Suprapubic skin (tissue), 3 donors: ENCODE data around the gene EP300.

Experiments used
- EP300 ChIP-seq: sonication (generic); formaldehyde crosslinking; IDR thresholded peaks from one replicate; pipeline ENCODE4 v1.6.1; 2017; ENCODE audit warnings: antibody characterized with exemption
- POLR2A ChIP-seq, 2 donors: fragments of 450-650 bp; IDR thresholded peaks; one replicate each; pipeline ENCODE4 v1.6.1; 2017; ENCODE audit warnings: antibody characterized with exemption in 2 of 2, mild to moderate bottlenecking in 2 of 2, moderate library complexity in 2 of 2
- TF ChIP-seq, protein P1 (sequence below), 2 donors: fragments of 200-600 bp in 1 of 2; fragments of 450-650 bp in 1 of 2; sonication (generic) in 1 of 2; IDR thresholded peaks; one replicate each; pipeline ENCODE4 v1.5.1; 2016 to 2019; ENCODE audit warnings: antibody characterized with exemption in 2 of 2, mild to moderate bottlenecking in 1 of 2, moderate library complexity in 1 of 2

DNA sequence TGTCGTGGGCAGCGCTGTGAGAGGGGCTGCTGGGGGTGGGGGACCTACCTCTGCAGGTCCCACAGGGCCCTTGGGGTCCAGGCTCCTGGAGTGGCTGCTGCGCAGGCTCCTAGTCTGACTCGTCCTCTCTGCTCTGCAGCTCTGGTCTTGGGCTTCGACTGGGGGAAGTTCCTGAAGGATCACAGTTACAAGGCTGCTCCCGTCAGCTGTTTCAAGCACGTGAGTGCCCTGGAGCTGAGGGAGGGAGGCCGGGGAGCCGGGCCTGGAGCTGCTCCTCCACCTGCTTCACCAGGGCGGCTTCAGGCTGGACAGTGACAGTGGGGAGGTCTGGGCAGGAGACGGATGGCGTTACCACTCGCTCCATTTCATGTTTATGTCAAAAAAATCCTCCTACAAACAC lies 124.6 kb downstream of the EP300 start:
- TF ChIP-seq, protein P1, sequence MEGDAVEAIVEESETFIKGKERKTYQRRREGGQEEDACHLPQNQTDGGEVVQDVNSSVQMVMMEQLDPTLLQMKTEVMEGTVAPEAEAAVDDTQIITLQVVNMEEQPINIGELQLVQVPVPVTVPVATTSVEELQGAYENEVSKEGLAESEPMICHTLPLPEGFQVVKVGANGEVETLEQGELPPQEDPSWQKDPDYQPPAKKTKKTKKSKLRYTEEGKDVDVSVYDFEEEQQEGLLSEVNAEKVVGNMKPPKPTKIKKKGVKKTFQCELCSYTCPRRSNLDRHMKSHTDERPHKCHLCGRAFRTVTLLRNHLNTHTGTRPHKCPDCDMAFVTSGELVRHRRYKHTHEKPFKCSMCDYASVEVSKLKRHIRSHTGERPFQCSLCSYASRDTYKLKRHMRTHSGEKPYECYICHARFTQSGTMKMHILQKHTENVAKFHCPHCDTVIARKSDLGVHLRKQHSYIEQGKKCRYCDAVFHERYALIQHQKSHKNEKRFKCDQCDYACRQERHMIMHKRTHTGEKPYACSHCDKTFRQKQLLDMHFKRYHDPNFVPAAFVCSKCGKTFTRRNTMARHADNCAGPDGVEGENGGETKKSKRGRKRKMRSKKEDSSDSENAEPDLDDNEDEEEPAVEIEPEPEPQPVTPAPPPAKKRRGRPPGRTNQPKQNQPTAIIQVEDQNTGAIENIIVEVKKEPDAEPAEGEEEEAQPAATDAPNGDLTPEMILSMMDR (IDR thresholded peaks at IDR 0.05): no peak
- no peak for TF ChIP-seq POLR2A (IDR thresholded peaks at IDR 0.05)
- no peak for TF ChIP-seq EP300
